AG10803 (cell line): ENCODE data around the gene TRMT10A.

Experiments
- DNase-seq: peaks from one replicate; pipeline ENCODE4 v3.0.0; 2010; ENCODE audit warnings: low read depth
- H3K4me3 ChIP-seq: 2 replicates; pipeline ENCODE4 v1.5.1; 2011; ENCODE audit warnings: mild to moderate bottlenecking, low read length, control low read depth
- CTCF ChIP-seq: conservative IDR thresholded peaks from 2 replicates; pipeline ENCODE4 v1.5.1; 2011; ENCODE audit warnings: mild to moderate bottlenecking, low read length, control low read depth, inconsistent platforms

Gene TRMT10A

GRCh38 chr4:99518601-99519295, 45.1 kb downstream of the TRMT10A start:
- DNase-seq: no peak
- TF ChIP-seq CTCF: no peak
- no peak overlapping the region for H3K4me3 ChIP-seq

DNA sequence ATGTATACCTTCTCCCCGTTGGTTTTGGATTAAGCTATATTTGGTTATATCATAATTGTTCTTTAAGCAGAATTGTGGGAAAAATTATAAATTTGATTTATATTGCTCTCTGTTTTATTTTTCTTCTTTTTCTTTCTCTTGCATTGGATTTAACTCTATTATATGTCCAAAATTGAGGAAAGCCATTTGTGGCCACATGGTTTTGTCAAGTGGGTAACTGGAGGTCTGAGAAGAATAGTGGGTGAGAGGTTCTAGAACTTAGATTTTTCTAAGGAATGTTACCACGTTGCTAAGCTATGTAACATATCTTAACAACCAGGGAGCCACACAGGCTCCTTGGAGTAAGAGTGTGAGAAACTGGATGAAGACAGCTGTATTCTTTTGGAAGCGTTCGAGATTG, 53.1 kb downstream of the TRMT10A start, which contains the start of gene C4orf17:
TSS of gene C4orf17 (plus strand) at position 301 of the 400 bp plus-strand sequence. CDS start 2,061 bp downstream, outside the sequence.
- no peak for TF ChIP-seq CTCF
- DNase-seq: no peak
- H3K4me3 ChIP-seq: no peak within 1 kb of the TSS

- no peak for DNase-seq
- no peak for TF ChIP-seq CTCF
Measured at GRCh38 chr4:99507762-99508161, 56.1 kb downstream of the TRMT10A start.

GRCh38 chr4:99507349-99507748, 56.5 kb downstream of the TRMT10A start:
- no peak overlapping the region for H3K4me3 ChIP-seq
- TF ChIP-seq CTCF: no peak
- no peak for DNase-seq

More at GRCh38 chr4:99507762-99508161, 56.1 kb downstream of the TRMT10A start:
- H3K4me3 ChIP-seq: no peak overlapping the region

DNA sequence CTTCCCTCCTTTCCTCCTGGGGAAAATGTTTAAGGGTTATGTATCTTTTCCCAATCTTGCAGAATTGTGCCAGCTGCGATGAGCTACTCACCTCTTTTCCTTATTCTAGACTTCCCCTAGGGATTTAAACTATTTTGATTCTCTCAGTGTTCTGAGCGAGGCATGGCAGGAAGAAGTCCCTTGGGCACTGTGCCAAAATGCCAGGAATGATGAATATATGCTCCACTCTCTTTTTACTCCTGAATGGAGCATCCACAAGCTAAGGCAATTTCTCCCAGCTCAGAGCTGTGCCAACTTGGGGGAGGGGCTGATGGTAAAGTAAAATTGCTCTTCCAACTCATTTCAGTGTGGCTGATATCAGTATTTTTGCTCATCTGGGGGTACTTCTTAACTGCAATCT, 57.1 kb downstream of the TRMT10A start:
- no peak overlapping the region for H3K4me3 ChIP-seq
- no peak for DNase-seq
- TF ChIP-seq CTCF: no peak

DNA sequence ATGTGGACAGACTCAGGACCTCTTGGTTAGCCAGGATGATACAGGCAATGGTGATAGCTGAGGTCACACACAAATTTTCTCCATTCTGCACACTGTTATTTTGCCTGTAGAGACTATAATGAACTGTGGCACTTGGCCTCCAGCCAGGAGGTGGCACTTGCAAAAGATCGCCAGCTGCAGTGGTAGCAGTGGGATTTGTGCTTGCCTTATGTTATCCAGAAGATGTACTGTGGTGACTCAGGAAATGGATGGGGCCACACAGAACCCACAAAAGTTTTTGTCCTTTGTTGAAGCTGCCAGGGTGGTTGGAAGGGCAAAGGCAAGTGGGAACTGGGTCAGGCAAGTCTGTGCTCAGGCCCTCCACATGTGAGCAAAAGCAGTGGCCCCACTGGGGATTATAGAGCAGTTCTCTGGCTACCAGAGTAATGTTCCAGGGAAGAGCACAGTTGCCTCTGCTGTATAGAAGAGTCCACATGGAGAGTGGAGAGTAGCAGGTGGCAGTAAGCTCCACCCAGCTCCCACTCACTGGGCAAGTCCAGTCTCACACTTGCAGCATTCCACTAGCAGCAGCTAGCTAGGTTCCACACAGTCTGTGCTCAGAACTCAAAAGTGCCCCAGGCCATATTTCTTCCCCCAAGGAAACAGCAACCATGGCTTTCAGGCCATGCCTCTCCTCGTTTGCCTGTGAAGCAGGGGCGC, 58.9 kb downstream of the TRMT10A start:
- no peak for DNase-seq
- no peak for TF ChIP-seq CTCF

More for the DNA sequence above, 58.9 kb downstream of the TRMT10A start:
- no peak overlapping the region for H3K4me3 ChIP-seq
